IMR-90 (cell line): ENCODE results near the gene FAAP20. TPM values are rescaled to one million over a fixed set of nuclear protein-coding genes. Genes with fewer than 3 reads are reported as not detected.

ENCODE experiments used
- ATAC-seq: fragments of 200-7000 bp; cut with Tn5 transposase; 2 replicates; pipeline ENCODE4 v1.9.1; 2020; ENCODE audit warnings: low read depth, mild to moderate bottlenecking, moderate library complexity
- BruUV-seq: library from RNA; stranded (reverse); fragments of 400-500 nt; replicated peaks from 2 replicates; lab custom pipeline; 2021; lab: Mats Ljungman, UMichigan
- CTCF ChIA-PET: fragments of 300-600 bp; formaldehyde crosslinking; extraction: SDS; loops from one replicate; lab custom pipeline; 2021; ENCODE audit warnings: antibody characterized with exemption; lab: Yijun Ruan, JAX
- POLR2A ChIA-PET: fragments of 300-600 bp; sonication (Branson Sonifier 250); formaldehyde crosslinking; loops from one replicate; lab custom pipeline; 2022; ENCODE audit warnings: antibody characterized with exemption; ENCODE audit not compliant: unreplicated experiment; lab: Charles Lee
- DNase-seq: peaks from one replicate; pipeline ENCODE4 v3.0.0; 2013
- H2AFZ ChIP-seq: replicated peaks from 2 replicates; pipeline ENCODE3; 2013; ENCODE audit warnings: low read length, mild to moderate bottlenecking; ENCODE audit not compliant: poor library complexity
- H2AK5ac ChIP-seq: 2 replicates; pipeline ENCODE4 v1.6.1; 2013; ENCODE audit warnings: low read depth, low read length, inconsistent platforms
- H2AK9ac ChIP-seq: replicated peaks from 2 replicates; pipeline ENCODE3; 2013; ENCODE audit warnings: mild to moderate bottlenecking, low read depth, low read length, moderate library complexity; ENCODE audit not compliant: poor library complexity
- H2BK120ac ChIP-seq: 2 replicates; pipeline ENCODE4 v1.6.1; 2013; ENCODE audit warnings: low read depth, low read length, inconsistent platforms
- H2BK15ac ChIP-seq: 3 replicates; pipeline ENCODE4 v1.6.1; 2013; ENCODE audit warnings: low read depth, low read length, inconsistent platforms
- H2BK20ac ChIP-seq: 2 replicates; pipeline ENCODE4 v1.6.1; 2013; ENCODE audit warnings: low read depth, mild to moderate bottlenecking, inconsistent platforms, low read length, moderate library complexity
- H2BK5ac ChIP-seq: 2 replicates; pipeline ENCODE4 v1.6.1; 2013; ENCODE audit warnings: mild to moderate bottlenecking, low read depth, low read length, inconsistent platforms; ENCODE audit not compliant: poor library complexity, severe bottlenecking
- H3K14ac ChIP-seq: replicated peaks from 2 replicates; pipeline ENCODE4 v1.6.1; 2013; ENCODE audit warnings: low read depth, low read length, inconsistent platforms
- H3K18ac ChIP-seq: 2 replicates; pipeline ENCODE4 v1.6.1; 2013; ENCODE audit warnings: low read depth, low read length, control low read depth
- H3K23ac ChIP-seq: 2 replicates; pipeline ENCODE4 v1.6.1; 2013; ENCODE audit warnings: low read depth, low read length, inconsistent platforms
- H3K27ac ChIP-seq: 2 replicates; pipeline ENCODE4 v1.5.1; 2013; ENCODE audit warnings: mild to moderate bottlenecking, control low read depth, low read length; ENCODE audit not compliant: insufficient read depth
- H3K27me3 ChIP-seq: 2 replicates; pipeline ENCODE4 v1.6.1; 2013; ENCODE audit warnings: low read length; ENCODE audit not compliant: control insufficient read depth, insufficient read depth
- H3K36me3 ChIP-seq: 2 replicates; pipeline ENCODE4 v1.6.1; 2013; ENCODE audit warnings: low read length, mixed read lengths; ENCODE audit not compliant: control insufficient read depth, insufficient read depth
- H3K4ac ChIP-seq: 2 replicates; pipeline ENCODE4 v1.6.1; 2013; ENCODE audit warnings: low read depth, low read length, inconsistent platforms
- H3K4me1 ChIP-seq: 2 replicates; pipeline ENCODE4 v1.6.1; 2013; ENCODE audit warnings: low read length, mixed read lengths; ENCODE audit not compliant: control insufficient read depth, insufficient read depth
- H3K4me2 ChIP-seq: 2 replicates; pipeline ENCODE4 v1.6.1; 2013; ENCODE audit warnings: low read depth, mild to moderate bottlenecking, control low read depth, low read length, moderate library complexity
- H3K4me3 ChIP-seq: 2 replicates; pipeline ENCODE4 v1.5.1; 2013; ENCODE audit warnings: low read depth, mild to moderate bottlenecking, control low read depth, low read length, moderate library complexity; ENCODE audit not compliant: insufficient read depth
- H3K56ac ChIP-seq: 2 replicates; pipeline ENCODE4 v1.6.1; 2013; ENCODE audit warnings: low read length, inconsistent platforms; ENCODE audit not compliant: insufficient read depth; ENCODE audit errors: extremely low read depth
- H3K79me1 ChIP-seq, 2 experiments: 2 replicates each; pipeline ENCODE4 v1.6.1; 2013; ENCODE audit warnings: low read length in 2 of 2, inconsistent platforms in 1 of 2, low read depth in 1 of 2
- H3K9ac ChIP-seq: 2 replicates; pipeline ENCODE4 v1.6.1; 2013; ENCODE audit warnings: low read depth, low read length, control low read depth
- H3K9me1 ChIP-seq: 2 replicates; pipeline ENCODE4 v1.6.1; 2013; ENCODE audit warnings: low read length, inconsistent platforms; ENCODE audit not compliant: insufficient read depth
- H3K9me3 ChIP-seq: 2 replicates; pipeline ENCODE4 v1.6.1; 2013; ENCODE audit warnings: low read length; ENCODE audit not compliant: control insufficient read depth, insufficient read depth
- H4K20me1 ChIP-seq: 2 replicates; pipeline ENCODE4 v1.6.1; 2013; ENCODE audit warnings: low read length, inconsistent platforms; ENCODE audit not compliant: insufficient read depth
- H4K5ac ChIP-seq: 2 replicates; pipeline ENCODE4 v1.6.1; 2013; ENCODE audit warnings: mild to moderate bottlenecking, low read depth, low read length, control low read depth
- H4K8ac ChIP-seq, 2 experiments: 2 replicates each; pipeline ENCODE4 v1.6.1; 2013; ENCODE audit warnings: low read depth in 2 of 2, low read length in 2 of 2, control low read depth in 1 of 2, inconsistent platforms in 1 of 2
- H4K91ac ChIP-seq: 2 replicates; pipeline ENCODE4 v1.6.1; 2013; ENCODE audit warnings: low read depth, low read length, inconsistent platforms; ENCODE audit not compliant: insufficient read depth
- FOS ChIP-seq: fragments of 150-350 bp; IDR thresholded peaks from 2 replicates; pipeline ENCODE4 v1.6.1; 2016; ENCODE audit warnings: low read depth, low read length
- WGBS, 2 experiments: methylation state at CpG; one replicate each; pipeline versions ENCODE4 v1.1.5 to v1.1.7; 2013; ENCODE audit warnings: missing lambda C conversion rate in 2 of 2; ENCODE audit not compliant: insufficient read length in 1 of 2; ENCODE audit errors: extremely low coverage in 2 of 2; 5-methylcytosine and 5-hydroxymethylcytosine counted together
- dilution Hi-C: fragments of 300-500 bp; cut with HindIII; formaldehyde crosslinking; loops from one replicate; pipeline ENCODE4 v1.14.3; 2018; ENCODE audit warnings: low sequenced_read_pairs; ENCODE audit not compliant: unreplicated experiment
- in situ Hi-C: fragments of 300-500 bp; cut with MboI; formaldehyde crosslinking; loops from 3 replicates; pipeline ENCODE4 v1.14.3; 2019; ENCODE audit warnings: low sequenced_read_pairs, inconsistent platforms, mixed read lengths
- intact Hi-C: fragments of 100-400 bp; cut with micrococcal nuclease; formaldehyde crosslinking; loops from 2 replicates; pipeline ENCODE4 v1.10.0; 2022
- polyA plus RNA-seq, 3 experiments: library from polyadenylated mRNA; depleted of rRNA; stranded (reverse); fragments of >200 nt; gene quantifications; 2 replicates each; pipeline ENCODE4 v1.2.3, GENCODE V29; 2012; ENCODE audit warnings: low replicate concordance in 1 of 3
- total RNA-seq: library from RNA; depleted of rRNA; stranded (reverse); fragments of >200 nt; gene quantifications from 2 replicates; pipeline ENCODE4 v1.2.3, GENCODE V29; 2012

Gene FAAP20
- total and polyA plus RNA-seq, 2 of the 4 experiments (the other 2 are of a cell fraction) = 6.5 to 31.5 TPM

DNA sequence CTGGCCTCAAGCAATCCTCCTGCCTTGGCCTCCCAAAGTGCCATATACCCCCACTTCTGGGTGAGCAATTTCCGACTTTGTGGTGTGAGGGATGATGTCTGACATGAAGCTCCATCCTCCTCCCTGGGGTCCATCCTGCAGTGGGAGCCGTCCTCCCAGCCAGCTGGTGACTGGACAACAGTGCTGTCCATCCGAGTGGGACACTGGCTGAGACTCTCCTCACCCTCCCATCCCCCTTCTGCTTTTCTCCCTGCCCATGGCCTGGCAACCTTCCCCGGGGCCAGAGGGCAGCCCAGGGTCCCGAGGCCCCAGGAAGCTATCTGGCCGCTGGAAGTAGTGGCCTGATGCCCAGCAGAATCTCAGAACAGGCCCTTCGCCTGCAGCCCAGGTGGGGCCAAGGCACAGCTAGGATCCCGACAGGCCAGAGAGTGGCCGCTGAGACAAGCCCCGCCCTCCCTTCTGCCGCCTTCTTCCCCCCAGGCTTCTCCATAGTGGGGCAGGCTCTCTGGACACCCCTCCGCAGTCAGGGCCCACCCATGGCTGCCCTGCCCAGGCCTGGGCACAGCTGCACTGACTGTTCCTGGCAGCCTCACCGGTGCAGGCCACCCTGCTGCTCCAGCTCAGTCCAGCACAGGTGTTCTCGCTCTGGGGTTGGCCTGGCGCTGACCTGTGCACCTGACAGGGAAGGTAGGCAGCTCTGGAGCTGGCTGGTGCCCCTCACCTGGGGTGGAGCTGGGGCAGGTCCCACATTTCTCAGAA, 8.4 kb upstream of the FAAP20 start:
- whole genome bisulfite sequencing, 2 experiments = 100% methylated on average over 2 of the region's 15 CpGs; no CpG with 5 or more reads in 1 of the 2 experiments
- CTCF ChIA-PET = interaction anchor here (1.1 to 1.5 kb wide), 2 partner anchors 29 to 109 kb away, joined by 3 read pairs; no protein-coding TSS in a partner anchor
- Histone ChIP-seq H3K9ac (no peak overlapping the region), H4K20me1 (no peaks in the 10 kb centered on the region), H3K4ac (no peak overlapping the region), H2AK9ac (peak overlapping the region; percentile 76), H3K56ac (no peak overlapping the region), H3K36me3 (no peaks in the 10 kb centered on the region), H3K14ac (no peak overlapping the region), H4K5ac (no peak overlapping the region), H3K9me3 (no peaks in the 10 kb centered on the region), H3K9me1 (peaks cover 5% of the 10 kb centered on the region), H3K4me1 (peaks cover 29% of the 10 kb centered on the region), H2AK5ac (0 out of 2 replicates have a peak overlapping the region, but pooled peaks have one; percentile 13), H3K4me3 (no peak overlapping the region), H3K27me3 (no peaks in the 10 kb centered on the region), H2BK20ac (no peak overlapping the region), H3K18ac (no peak overlapping the region), H2AFZ (no peak overlapping the region), H3K27ac (no peak overlapping the region), H3K23ac (no peak overlapping the region), H2BK15ac (no peak overlapping the region), H4K91ac (no peak overlapping the region; the same call in 1 of the 2 replicates), H2BK5ac (no peak overlapping the region), H3K79me1 (peaks cover 14 to 52% of the 10 kb centered on the region in 2 experiments), H2BK120ac (no peak overlapping the region), H3K4me2 (no peak overlapping the region), H4K8ac (no peak overlapping the region)
- dilution Hi-C loops = no loop called here
- no peak for TF ChIP-seq FOS
- intact Hi-C loops = no loop called here
- in situ Hi-C loops = no loop called here
- no peak for ATAC-seq
- no peak for DNase-seq
- POLR2A ChIA-PET = no interaction called here
- no TSS peak for BruUV-seq
